Left ventricle myocardium inferior (tissue), 1 donor: ENCODE measurements around the gene LFNG. TPM values are rescaled to one million over a fixed set of nuclear protein-coding genes. Genes with fewer than 3 reads are reported as not detected.
A peak's percentile ranks its signal among the peaks of the same experiment; 100 is the strongest.

Source experiments
- DNase-seq: peaks from one replicate; pipeline ENCODE4 v3.0.0-alpha.2; 2020
- H3K27ac ChIP-seq: fragments of 200-600 bp; replicated peaks from 2 replicates; pipeline ENCODE4 v1.8.0; 2021
- H3K27me3 ChIP-seq: fragments of 200-600 bp; 2 replicates; pipeline ENCODE4 v1.8.0; 2021; ENCODE audit warnings: low read depth
- H3K36me3 ChIP-seq: fragments of 200-600 bp; 2 replicates; pipeline ENCODE4 v1.8.0; 2021
- H3K4me1 ChIP-seq: fragments of 200-600 bp; 2 replicates; pipeline ENCODE4 v1.8.0; 2021
- H3K4me3 ChIP-seq: fragments of 200-600 bp; 2 replicates; pipeline ENCODE4 v1.8.0; 2021; ENCODE audit warnings: mild to moderate bottlenecking, moderate library complexity
- H3K9me3 ChIP-seq: fragments of 200-600 bp; replicated peaks from 2 replicates; pipeline ENCODE4 v1.8.0; 2021
- CTCF ChIP-seq: fragments of 200-600 bp; IDR thresholded peaks from 2 replicates; pipeline ENCODE4 v1.8.0; 2021; ENCODE audit warnings: antibody characterized with exemption, mild to moderate bottlenecking, borderline replicate concordance
- intact Hi-C: fragments of 100-400 bp; cut with micrococcal nuclease; formaldehyde crosslinking; loops from one replicate; pipeline ENCODE4 v1.11.0; 2022
- total RNA-seq: library from RNA; stranded (reverse); fragmentation: NEBNext Ultra II Directional; extraction: Animal tissue kit (Norgen Biotek cat#: 25700); gene quantifications from one replicate; pipeline ENCODE4 v1.2.1, GENCODE V29; 2021
- donor health status: DM: no; HTN: yes; CAD: no; lungs with severe emphysema.

LFNG gene
- total RNA-seq, 1 donor from 2014 or later, result 5.2 TPM

GRCh38 chr7:2517026-2517425, 2.5 kb upstream of the LFNG start:
- Histone ChIP-seq H3K4me1 (peaks cover 44% of the 10 kb centered on the region), H3K9me3 (no peaks in the 10 kb centered on the region), H3K27me3 (peaks cover 20% of the 10 kb centered on the region), H3K27ac (no peak overlapping the region), H3K4me3 (no peak overlapping the region), H3K36me3 (no peaks in the 10 kb centered on the region)
- no peak for TF ChIP-seq CTCF
- no peak for DNase-seq
- intact Hi-C loops, result no loop called here

- H3K36me3 ChIP-seq, result no peaks in the 10 kb centered on the region
- H3K9me3 ChIP-seq, result no peaks in the 10 kb centered on the region
- H3K4me3 ChIP-seq, result no peak overlapping the region
- no peak for DNase-seq
- peaks cover 44% of the 10 kb centered on the region for H3K4me1 ChIP-seq
- H3K27me3 ChIP-seq, result peaks cover 28% of the 10 kb centered on the region
- intact Hi-C loops, result no loop called here
- no peak for TF ChIP-seq CTCF
- peak overlapping the region; percentile 71 for H3K27ac ChIP-seq
Observed at GRCh38 chr7:2517678-2518507, 1.7 kb upstream of the LFNG start.

- no peaks in the 10 kb centered on the region for H3K9me3 ChIP-seq
- H3K27ac ChIP-seq, result peak overlapping the region; percentile 71
- peaks cover 37% of the 10 kb centered on the region for H3K27me3 ChIP-seq
- H3K4me3 ChIP-seq, result peak overlapping the region; percentile 73
- intact Hi-C loops, result no loop called here
- no peaks in the 10 kb centered on the region for H3K36me3 ChIP-seq
- TF ChIP-seq CTCF, result no peak
- DNase-seq, result no peak
- H3K4me1 ChIP-seq, result peaks cover 52% of the 10 kb centered on the region
Observed at GRCh38 chr7:2518737-2519118, 846 bp upstream of the LFNG start.

- intact Hi-C loops, result no loop called here
- peaks cover 52% of the 10 kb centered on the region for H3K27me3 ChIP-seq
Observed at GRCh38 chr7:2520131-2520760, 672 bp downstream of the LFNG start.

GRCh38 chr7:2520761-2521290, 1.3 kb downstream of the LFNG start:
- H3K4me3 ChIP-seq, result peak overlapping the region; percentile 73
- peaks cover 8% of the 10 kb centered on the region for H3K36me3 ChIP-seq
- H3K9me3 ChIP-seq, result no peaks in the 10 kb centered on the region
- intact Hi-C loops, result no loop called here
- H3K27ac ChIP-seq, result peak overlapping the region; percentile 91
- peaks cover 58% of the 10 kb centered on the region for H3K27me3 ChIP-seq
- H3K4me1 ChIP-seq, result peaks cover 71% of the 10 kb centered on the region
- no peak for DNase-seq
- no peak for TF ChIP-seq CTCF

More at GRCh38 chr7:2520131-2520760, 672 bp downstream of the LFNG start:
- TF ChIP-seq CTCF, result no peak
- H3K9me3 ChIP-seq, result no peaks in the 10 kb centered on the region
- peak overlapping the region; percentile 91 for H3K27ac ChIP-seq
- peaks cover 67% of the 10 kb centered on the region for H3K4me1 ChIP-seq
- H3K36me3 ChIP-seq, result peaks cover 4% of the 10 kb centered on the region
- DNase-seq, result no peak
- H3K4me3 ChIP-seq, result peak overlapping the region; percentile 73
